NB4 (cell line): Measurements from ENCODE around the gene TIMELESS.

Source experiments
- DNase-seq: peaks from one replicate; pipeline ENCODE4 v3.0.0; 2010; ENCODE audit warnings: low read depth
- H3K4me3 ChIP-seq: one replicate; pipeline ENCODE4 v1.5.1; 2011; ENCODE audit warnings: mild to moderate bottlenecking, low read depth, low read length, moderate library complexity
- MYC ChIP-seq: IDR thresholded peaks from 2 replicates; pipeline ENCODE4 v1.6.1; 2011; ENCODE audit warnings: low read depth, low read length
- POLR2A ChIP-seq: IDR thresholded peaks from 2 replicates; pipeline ENCODE4 v1.6.1; 2011; ENCODE audit warnings: mild to moderate bottlenecking; ENCODE audit not compliant: insufficient read length; ENCODE audit errors: extremely low read depth
- TF ChIP-seq, protein P1 (sequence below): IDR thresholded peaks from 2 replicates; pipeline ENCODE4 v1.6.1; 2011; ENCODE audit warnings: low read depth, low read length
- TF ChIP-seq, protein P2 (sequence below): IDR thresholded peaks from one replicate; pipeline ENCODE4 v1.5.1; 2012; ENCODE audit warnings: low read depth, low read length

Gene TIMELESS

DNA sequence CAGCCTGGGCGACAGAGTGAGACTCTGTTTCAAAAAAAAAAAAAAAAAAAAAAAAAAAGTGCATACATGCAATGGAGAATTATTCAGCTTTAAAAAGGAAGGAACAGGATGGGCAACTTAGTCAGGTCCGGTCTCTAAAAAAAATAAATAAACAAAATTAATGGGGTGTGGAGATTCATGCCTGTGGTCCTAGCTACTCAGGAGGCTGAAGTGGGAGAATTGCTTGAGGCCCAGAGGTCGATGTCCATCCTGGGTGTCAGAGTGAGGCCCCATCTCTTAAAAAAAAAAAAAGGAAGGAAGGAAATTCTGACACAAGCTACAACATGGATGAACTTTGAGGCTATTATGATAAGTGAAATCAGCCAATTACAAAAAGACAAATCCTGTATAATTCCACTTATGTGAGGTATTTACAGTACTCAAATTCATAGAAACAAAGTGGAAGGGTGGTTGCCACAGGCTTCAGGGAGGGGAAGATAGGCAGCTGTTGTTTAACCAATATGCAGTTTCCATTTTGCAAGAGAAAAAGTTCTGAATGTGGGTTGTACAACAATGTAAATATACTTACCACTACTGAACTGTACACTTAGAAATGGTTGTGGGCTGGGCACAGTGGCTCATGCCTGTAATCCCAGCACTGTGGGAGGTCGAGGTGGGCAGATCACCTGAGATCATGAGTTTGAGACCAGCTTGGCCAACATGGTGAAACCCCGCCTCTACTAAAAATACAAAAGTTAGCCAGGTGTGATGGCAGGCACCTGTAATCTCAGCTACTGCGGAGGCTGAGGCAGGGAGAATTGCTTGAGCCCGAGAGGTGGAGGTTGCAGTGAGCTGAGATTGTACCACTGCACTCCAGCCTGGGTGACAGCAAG, 74.3 kb downstream of the TIMELESS start:
- H3K4me3 ChIP-seq, result no peak overlapping the region
- TF ChIP-seq, protein P1, sequence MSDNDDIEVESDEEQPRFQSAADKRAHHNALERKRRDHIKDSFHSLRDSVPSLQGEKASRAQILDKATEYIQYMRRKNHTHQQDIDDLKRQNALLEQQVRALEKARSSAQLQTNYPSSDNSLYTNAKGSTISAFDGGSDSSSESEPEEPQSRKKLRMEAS, result no peak
- TF ChIP-seq POLR2A, result no peak
- TF ChIP-seq MYC, result no peak
- TF ChIP-seq, protein P2, sequence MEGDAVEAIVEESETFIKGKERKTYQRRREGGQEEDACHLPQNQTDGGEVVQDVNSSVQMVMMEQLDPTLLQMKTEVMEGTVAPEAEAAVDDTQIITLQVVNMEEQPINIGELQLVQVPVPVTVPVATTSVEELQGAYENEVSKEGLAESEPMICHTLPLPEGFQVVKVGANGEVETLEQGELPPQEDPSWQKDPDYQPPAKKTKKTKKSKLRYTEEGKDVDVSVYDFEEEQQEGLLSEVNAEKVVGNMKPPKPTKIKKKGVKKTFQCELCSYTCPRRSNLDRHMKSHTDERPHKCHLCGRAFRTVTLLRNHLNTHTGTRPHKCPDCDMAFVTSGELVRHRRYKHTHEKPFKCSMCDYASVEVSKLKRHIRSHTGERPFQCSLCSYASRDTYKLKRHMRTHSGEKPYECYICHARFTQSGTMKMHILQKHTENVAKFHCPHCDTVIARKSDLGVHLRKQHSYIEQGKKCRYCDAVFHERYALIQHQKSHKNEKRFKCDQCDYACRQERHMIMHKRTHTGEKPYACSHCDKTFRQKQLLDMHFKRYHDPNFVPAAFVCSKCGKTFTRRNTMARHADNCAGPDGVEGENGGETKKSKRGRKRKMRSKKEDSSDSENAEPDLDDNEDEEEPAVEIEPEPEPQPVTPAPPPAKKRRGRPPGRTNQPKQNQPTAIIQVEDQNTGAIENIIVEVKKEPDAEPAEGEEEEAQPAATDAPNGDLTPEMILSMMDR, result no peak
- DNase-seq, result no peak

DNA sequence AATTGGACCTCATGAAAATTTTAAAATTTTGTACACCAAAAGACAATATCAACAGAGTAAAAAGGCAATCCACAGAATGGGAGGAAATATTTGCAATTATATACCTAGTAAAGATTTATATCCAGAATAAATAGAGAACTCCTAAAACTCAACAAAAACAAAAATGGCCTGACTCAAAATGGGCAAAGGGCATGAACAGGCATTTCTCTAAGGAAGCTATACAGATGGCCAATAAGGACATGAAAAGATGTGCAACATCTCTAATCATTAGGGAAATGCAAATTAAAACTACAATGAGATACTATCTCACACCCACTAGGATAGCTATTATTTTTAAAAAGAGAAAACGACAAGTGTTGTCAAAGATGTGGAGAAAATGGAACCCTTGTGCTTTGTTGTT, 75.7 kb downstream of the TIMELESS start:
- TF ChIP-seq, protein P1, result no peak
- no peak for TF ChIP-seq MYC
- no peak for TF ChIP-seq POLR2A
- TF ChIP-seq, protein P2, result no peak
- no peak overlapping the region for H3K4me3 ChIP-seq
- no peak for DNase-seq

DNA sequence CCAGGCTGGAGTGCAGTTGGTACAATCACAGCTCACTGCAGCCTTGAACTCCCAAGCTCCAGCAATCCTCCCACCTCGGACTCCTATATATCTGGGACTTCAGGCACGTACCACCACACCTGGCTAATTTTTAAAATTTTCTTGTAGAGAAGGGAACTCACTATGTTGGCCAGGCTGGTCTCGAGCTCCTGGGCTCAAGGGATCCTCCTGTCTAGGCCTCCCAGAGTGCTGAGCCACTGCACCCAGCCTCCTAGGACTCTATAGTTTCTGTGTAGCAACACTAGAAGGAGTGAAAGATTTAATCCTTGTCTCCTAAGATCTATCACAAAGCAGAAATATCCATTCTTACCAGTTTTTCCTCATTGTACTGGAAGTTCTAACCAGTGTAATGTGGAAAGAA, 82.3 kb downstream of the TIMELESS start:
- TF ChIP-seq POLR2A (no peak), MYC (no peak)
- TF ChIP-seq, protein P2, result no peak
- TF ChIP-seq, protein P1, result no peak
- H3K4me3 ChIP-seq, result no peak overlapping the region
- DNase-seq, result no peak
